Prostate gland (tissue), 2 donors: ENCODE measurements around the gene RBFOX1. TPM values are rescaled to one million over a fixed set of nuclear protein-coding genes. Genes with fewer than 3 reads are reported as not detected.

Experiments used
- DNase-seq: peaks from one replicate; pipeline ENCODE4 v3.0.0-alpha.2; 2019; ENCODE audit warnings: low spot score
- H3K27ac ChIP-seq, 2 donors: fragments of 200-600 bp; sonication (generic); 2 replicates each; pipeline ENCODE4 v1.5.1; 2017 to 2019
- H3K27me3 ChIP-seq: fragments of 200-600 bp; sonication (generic); replicated peaks from 2 replicates; pipeline ENCODE4 v1.5.1; 2019; ENCODE audit not compliant: insufficient read depth
- H3K36me3 ChIP-seq, 2 donors: fragments of 200-600 bp; sonication (generic); 1 replicate in 1 of 2; 2 replicates in 1 of 2; pipeline versions ENCODE4 v1.5.1 to v1.8.1; 2017 to 2019
- H3K4me1 ChIP-seq: fragments of 200-600 bp; sonication (generic); replicated peaks from 2 replicates; pipeline ENCODE4 v1.5.1; 2019
- H3K4me3 ChIP-seq, 2 donors: fragments of 200-600 bp; sonication (generic); 2 replicates each; pipeline ENCODE4 v1.5.1; 2017 to 2019
- H3K9me3 ChIP-seq: fragments of 200-600 bp; sonication (generic); 2 replicates; pipeline ENCODE4 v1.5.1; 2017
- POLR2A ChIP-seq: fragments of 450-650 bp; IDR thresholded peaks from one replicate; pipeline ENCODE4 v1.6.1; 2016; ENCODE audit warnings: antibody characterized with exemption, mild to moderate bottlenecking
- POLR2AphosphoS5 ChIP-seq: sonication (generic); formaldehyde crosslinking; IDR thresholded peaks from one replicate; pipeline ENCODE4 v1.6.1; 2017; ENCODE audit warnings: antibody characterized with exemption
- WGBS: methylation state at CpG from one replicate; pipeline ENCODE4 v1.1.5; 2018; 5-methylcytosine and 5-hydroxymethylcytosine counted together
- intact Hi-C: fragments of 100-400 bp; cut with DNase I; formaldehyde crosslinking; loops from one replicate; pipeline ENCODE4 v1.14.2; 2022
- small RNA-seq, 2 donors: library from RNA; depleted of rRNA; stranded (forward); fragments of <200 nt; gene quantifications; one replicate each; pipeline ENCODE3, GENCODE V24; 2016
- total RNA-seq, 2 donors: library from RNA; depleted of rRNA; stranded (reverse); fragments of >200 nt; gene quantifications; one replicate each; pipeline ENCODE4 v1.1.0, GENCODE V29; 2016
- TF ChIP-seq, protein P1 (sequence below), 4 experiments: fragments of 200-600 bp in 2 of 4; fragments of 450-650 bp in 2 of 4; sonication (generic) in 2 of 4; IDR thresholded peaks; 1 replicate in 3 of 4; 2 replicates in 1 of 4; pipeline ENCODE4 v1.5.1; 2016 to 2019; ENCODE audit warnings: antibody characterized with exemption in 4 of 4, mild to moderate bottlenecking in 2 of 4, moderate library complexity in 2 of 4

The RBFOX1 gene
- total RNA-seq, 2 donors from 2014 or later = 1.3 to 1.5 TPM

- WGBS = 68% methylated on average over 6 of the region's 6 CpGs
Observed at GRCh38 chr16:7755347-7755882, 422.8 kb downstream of the RBFOX1 start.

More at GRCh38 chr16:7755347-7755882, 422.8 kb downstream of the RBFOX1 start:
- no peak overlapping the region for H3K27ac ChIP-seq
- H3K9me3 ChIP-seq = no peaks in the 10 kb centered on the region
- no peak for TF ChIP-seq POLR2AphosphoS5
- no peak for TF ChIP-seq POLR2A
- TF ChIP-seq, protein P1, sequence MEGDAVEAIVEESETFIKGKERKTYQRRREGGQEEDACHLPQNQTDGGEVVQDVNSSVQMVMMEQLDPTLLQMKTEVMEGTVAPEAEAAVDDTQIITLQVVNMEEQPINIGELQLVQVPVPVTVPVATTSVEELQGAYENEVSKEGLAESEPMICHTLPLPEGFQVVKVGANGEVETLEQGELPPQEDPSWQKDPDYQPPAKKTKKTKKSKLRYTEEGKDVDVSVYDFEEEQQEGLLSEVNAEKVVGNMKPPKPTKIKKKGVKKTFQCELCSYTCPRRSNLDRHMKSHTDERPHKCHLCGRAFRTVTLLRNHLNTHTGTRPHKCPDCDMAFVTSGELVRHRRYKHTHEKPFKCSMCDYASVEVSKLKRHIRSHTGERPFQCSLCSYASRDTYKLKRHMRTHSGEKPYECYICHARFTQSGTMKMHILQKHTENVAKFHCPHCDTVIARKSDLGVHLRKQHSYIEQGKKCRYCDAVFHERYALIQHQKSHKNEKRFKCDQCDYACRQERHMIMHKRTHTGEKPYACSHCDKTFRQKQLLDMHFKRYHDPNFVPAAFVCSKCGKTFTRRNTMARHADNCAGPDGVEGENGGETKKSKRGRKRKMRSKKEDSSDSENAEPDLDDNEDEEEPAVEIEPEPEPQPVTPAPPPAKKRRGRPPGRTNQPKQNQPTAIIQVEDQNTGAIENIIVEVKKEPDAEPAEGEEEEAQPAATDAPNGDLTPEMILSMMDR (IDR thresholded peaks at IDR 0.05) = no peak
- H3K27me3 ChIP-seq = no peaks in the 10 kb centered on the region
- intact Hi-C loops = no loop called here
- H3K4me3 ChIP-seq = no peak overlapping the region
- H3K4me1 ChIP-seq = no peaks in the 10 kb centered on the region
- no peaks in the 10 kb centered on the region for H3K36me3 ChIP-seq
- DNase-seq = no peak

Small RNAs within 50 kb of the gene (small RNA-seq; reads per million reads assigned to genes)
- gene RF00537 (0 reads per million in 2 donors), gene RF00561 (0 reads per million in 2 donors)
